K562 (cell line): Measurements from ENCODE around the gene MLH1. TPM values are rescaled to one million over a fixed set of nuclear protein-coding genes. Genes with fewer than 3 reads are reported as not detected.

Experiments used
- ADNP ChIP-seq: fragments of 200-800 bp; sonication (Bioruptor generic); IDR thresholded peaks from 2 replicates; pipeline ENCODE4 v1.6.1; 2016; ENCODE audit warnings: missing genetic modification characterization, missing compliant biosample characterization
- ARID1B ChIP-seq: fragments of 450-650 bp; IDR thresholded peaks from 2 replicates; pipeline ENCODE4 v1.6.1; 2016; ENCODE audit warnings: antibody characterized with exemption, mild to moderate bottlenecking, inconsistent platforms
- CBFA2T3 ChIP-seq: fragments of 450-650 bp; IDR thresholded peaks from 2 replicates; pipeline ENCODE4 v1.6.1; 2017
- CREM ChIP-seq: IDR thresholded peaks from 2 replicates; pipeline ENCODE4 v1.6.1; 2014; ENCODE audit warnings: antibody characterized with exemption, low read depth
- CXXC5 ChIP-seq: fragments of 250-450 bp; sonication (Bioruptor Pico); IDR thresholded peaks from 2 replicates; pipeline ENCODE4 v1.8.0; 2022; ENCODE audit warnings: inconsistent platforms, mild to moderate bottlenecking, moderate library complexity
- ELF4 ChIP-seq: fragments of 450-650 bp; formaldehyde crosslinking; IDR thresholded peaks from 2 replicates; pipeline ENCODE4 v1.4.0; 2022; ENCODE audit warnings: missing genetic modification characterization
- HBP1 ChIP-seq: fragments of 450-650 bp; formaldehyde crosslinking; IDR thresholded peaks from 2 replicates; pipeline ENCODE4 v1.4.0; 2022; ENCODE audit warnings: missing genetic modification characterization
- HDAC2 ChIP-seq: fragments of 450-650 bp; IDR thresholded peaks from 2 replicates; pipeline ENCODE4 v1.6.1; 2016; ENCODE audit warnings: mild to moderate bottlenecking
- HLTF ChIP-seq: fragments of 450-650 bp; IDR thresholded peaks from 2 replicates; pipeline ENCODE4 v1.6.1; 2016
- KDM1A ChIP-seq, 2 experiments: fragments of 450-650 bp; IDR thresholded peaks; 2 replicates each; pipeline ENCODE4 v1.6.1; 2016; ENCODE audit warnings: mild to moderate bottlenecking in 2 of 2
- MNT ChIP-seq, 2 experiments: fragments of 450-650 bp; conservative IDR thresholded peaks; 2 replicates each; pipeline ENCODE4 v1.6.1; 2017; ENCODE audit warnings: mild to moderate bottlenecking in 2 of 2, moderate library complexity in 2 of 2
- NCOA1 ChIP-seq: fragments of 450-650 bp; IDR thresholded peaks from 2 replicates; pipeline ENCODE4 v1.6.1; 2016; ENCODE audit warnings: low read depth
- NCOA6 ChIP-seq: fragments of 450-650 bp; IDR thresholded peaks from 2 replicates; pipeline ENCODE4 v1.6.1; 2017; ENCODE audit warnings: mild to moderate bottlenecking
- NFE2 ChIP-seq: IDR thresholded peaks from 2 replicates; pipeline ENCODE4 v1.6.1; 2014; ENCODE audit warnings: antibody characterized with exemption, low read depth
- SP2 ChIP-seq: IDR thresholded peaks from 2 replicates; pipeline ENCODE4 v1.6.1; 2011; ENCODE audit warnings: mild to moderate bottlenecking, low read depth, low read length, moderate library complexity; ENCODE audit not compliant: poor library complexity, severe bottlenecking; ENCODE audit errors: extremely low read depth
- SRSF3 ChIP-seq: fragments of 200-400 bp; formaldehyde crosslinking; IDR thresholded peaks from 2 replicates; pipeline ENCODE4 v1.6.1; 2016; ENCODE audit warnings: mild to moderate bottlenecking, low read length, moderate library complexity; ENCODE audit not compliant: insufficient read depth
- SRSF7 ChIP-seq: fragments of 200-400 bp; formaldehyde crosslinking; optimal IDR thresholded peaks from 2 replicates; pipeline ENCODE3; 2017; ENCODE audit warnings: mild to moderate bottlenecking, low read depth, low read length
- ZBTB11 ChIP-seq, 3 experiments: fragments of 200-800 bp in 1 of 3; fragments of 250-450 bp in 1 of 3; fragments of 450-650 bp in 1 of 3; sonication (Bioruptor Pico) in 1 of 3; sonication (Bioruptor generic) in 1 of 3; formaldehyde crosslinking in 1 of 3; IDR thresholded peaks; 2 replicates each; pipeline versions ENCODE4 v1.6.1 to v1.8.0; 2016 to 2022; ENCODE audit warnings: mild to moderate bottlenecking in 2 of 3, missing genetic modification characterization in 2 of 3, missing compliant biosample characterization in 1 of 3, moderate library complexity in 1 of 3
- polyA plus RNA-seq, 8 experiments: library from polyadenylated mRNA; depleted of rRNA in 4 of 8; stranded (reverse) in 5 of 8; unstranded in 3 of 8; fragments of >200 nt; fragmentation: Nextera tagmentation in 2 of 8; fragmentation: Illumina TruSeq in 1 of 8; extraction: Ambion mirVana in 2 of 8; extraction: Trizol in 1 of 8; gene quantifications; 2 replicates each; pipeline versions ENCODE4 v1.2.1 to v1.2.3, GENCODE V29; 2011 to 2014; ENCODE audit warnings: inconsistent platforms in 1 of 8, missing spikeins in 1 of 8
- total RNA-seq, 7 experiments: library from RNA; depleted of rRNA in 6 of 7; stranded (reverse); fragments of >200 nt in 6 of 7; fragmentation: Illumina TruSeq in 2 of 7; extraction: Trizol in 2 of 7; gene quantifications; 2 replicates each; pipeline versions ENCODE4 v1.2.1 to v1.2.3, GENCODE V29; 2011 to 2021; ENCODE audit warnings: low replicate concordance in 1 of 7
- TF ChIP-seq, protein P1 (sequence below): fragments of 450-650 bp; conservative IDR thresholded peaks from 2 replicates; pipeline ENCODE4 v1.6.1; 2016; ENCODE audit warnings: missing genetic modification characterization, low read depth, mild to moderate bottlenecking, missing compliant biosample characterization, moderate library complexity
- TF ChIP-seq, protein P2 (sequence below): sonication (generic); IDR thresholded peaks from 2 replicates; pipeline ENCODE4 v1.6.1; 2016

The MLH1 gene
- total and polyA plus RNA-seq, 9 of the 15 experiments (the other 6 are each of a cell fraction or from before 2014, with no cell fraction given) = 76.4 to 155 (median 117) TPM

- TF ChIP-seq ZBTB11 (CRISPR knock-in tag; IDR thresholded peaks at IDR 0.05) (no peak), NCOA1 (peak; percentile 44; the same call in 1 of the 2 replicates), CREM (peak; percentile 54), SRSF7 (no peak), SRSF3 (no peak), HBP1 (CRISPR knock-in tag) (0 out of 2 replicates have a peak, but pooled peaks have one; percentile 38), CBFA2T3 (peak; percentile 95), NFE2 (0 out of 2 replicates have a peak, but pooled peaks have one; percentile 21), CXXC5 (0 out of 2 replicates have a peak, but pooled peaks have one; percentile 35), ARID1B (peak; percentile 91), HDAC2 (peak; percentile 72; the same call in 1 of the 2 replicates), MNT (conservative IDR thresholded peaks at IDR 0.05) (0 out of 4 replicates have a peak, but pooled peaks of 1 of the 2 experiments have one; percentile 23), ELF4 (CRISPR knock-in tag) (peak; percentile 81), SP2 (no peak), HLTF (peak; percentile 54; the same call in 1 of the 2 replicates), ADNP (tag) (no peak), KDM1A (IDR thresholded peaks at IDR 0.05) (peak; percentile 81 to 87), NCOA6 (no peak)
- TF ChIP-seq, protein P1, sequence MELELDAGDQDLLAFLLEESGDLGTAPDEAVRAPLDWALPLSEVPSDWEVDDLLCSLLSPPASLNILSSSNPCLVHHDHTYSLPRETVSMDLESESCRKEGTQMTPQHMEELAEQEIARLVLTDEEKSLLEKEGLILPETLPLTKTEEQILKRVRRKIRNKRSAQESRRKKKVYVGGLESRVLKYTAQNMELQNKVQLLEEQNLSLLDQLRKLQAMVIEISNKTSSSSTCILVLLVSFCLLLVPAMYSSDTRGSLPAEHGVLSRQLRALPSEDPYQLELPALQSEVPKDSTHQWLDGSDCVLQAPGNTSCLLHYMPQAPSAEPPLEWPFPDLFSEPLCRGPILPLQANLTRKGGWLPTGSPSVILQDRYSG (tag) = 0 out of 2 replicates have a peak, but pooled peaks have one; percentile 14
- TF ChIP-seq, protein P2, sequence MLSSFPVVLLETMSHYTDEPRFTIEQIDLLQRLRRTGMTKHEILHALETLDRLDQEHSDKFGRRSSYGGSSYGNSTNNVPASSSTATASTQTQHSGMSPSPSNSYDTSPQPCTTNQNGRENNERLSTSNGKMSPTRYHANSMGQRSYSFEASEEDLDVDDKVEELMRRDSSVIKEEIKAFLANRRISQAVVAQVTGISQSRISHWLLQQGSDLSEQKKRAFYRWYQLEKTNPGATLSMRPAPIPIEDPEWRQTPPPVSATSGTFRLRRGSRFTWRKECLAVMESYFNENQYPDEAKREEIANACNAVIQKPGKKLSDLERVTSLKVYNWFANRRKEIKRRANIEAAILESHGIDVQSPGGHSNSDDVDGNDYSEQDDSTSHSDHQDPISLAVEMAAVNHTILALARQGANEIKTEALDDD = peak; percentile 86
Measured at GRCh38 chr3:36954452-36955134, 38.7 kb upstream of the MLH1 start (continued).
